BLaER1 treated with 17β-estradiol and CSF1 and Interleukin-3, amounts not matched to agents 10 nM and 100 nM (cell line): ENCODE measurements around the gene PAX2.

Source experiments
- H3K27ac ChIP-seq, 11 experiments: shearing (Covaris generic); formaldehyde crosslinking; 2 replicates each; pipeline ENCODE4 v1.8.1; 2022
- H3K27me3 ChIP-seq, 11 experiments: shearing (Covaris generic); formaldehyde crosslinking; 2 replicates each; pipeline ENCODE4 v1.8.1; 2022
- H3K36me3 ChIP-seq, 11 experiments: shearing (Covaris generic); formaldehyde crosslinking; 2 replicates each; pipeline ENCODE4 v1.8.1; 2022
- H3K4me1 ChIP-seq, 10 experiments: shearing (Covaris generic); formaldehyde crosslinking; 2 replicates each; pipeline ENCODE4 v1.8.1; 2022
- H3K4me2 ChIP-seq, 11 experiments: shearing (Covaris generic); formaldehyde crosslinking; 2 replicates each; pipeline ENCODE4 v1.8.1; 2022
- H3K4me3 ChIP-seq, 10 experiments: shearing (Covaris generic); formaldehyde crosslinking; 2 replicates each; pipeline ENCODE4 v1.8.1; 2022
- H3K9ac ChIP-seq, 11 experiments: shearing (Covaris generic); formaldehyde crosslinking; 2 replicates each; pipeline ENCODE4 v1.8.1; 2022
- H3K9me3 ChIP-seq, 11 experiments: shearing (Covaris generic); formaldehyde crosslinking; replicated peaks in 1 of 11; 2 replicates each; pipeline ENCODE4 v1.8.1; 2022
- H4K20me1 ChIP-seq, 11 experiments: shearing (Covaris generic); formaldehyde crosslinking; 2 replicates each; pipeline ENCODE4 v1.8.1; 2022
- Cebpa-rat ChIP-seq, 11 experiments: shearing (Covaris generic); IDR thresholded peaks; 2 replicates each; pipeline ENCODE4 v1.8.1; 2022

PAX2 gene

GRCh38 chr10:100710151-100710871 lies 35.1 kb upstream of the PAX2 start:
- TF ChIP-seq Cebpa-rat (IDR thresholded peaks at IDR 0.05): no peak
- Histone ChIP-seq H3K27me3 (peaks cover 46 to 79% (median 67%) of the 10 kb centered on the region in 11 experiments), H3K4me2 (no peak overlapping the region), H3K27ac (no peak overlapping the region), H3K4me3 (no peak overlapping the region), H3K9ac (no peak overlapping the region), H3K9me3 (peaks cover 0 to 10% (median 0%) of the 10 kb centered on the region in 11 experiments; a peak in 3 of 22 replicates), H3K36me3 (no peaks in the 10 kb centered on the region), H3K4me1 (no peaks in the 10 kb centered on the region), H4K20me1 (peaks cover 0 to 16% (median 0%) of the 10 kb centered on the region in 11 experiments; a peak in 5 of 22 replicates)

GRCh38 chr10:100713049-100713858 lies 32.1 kb upstream of the PAX2 start:
- Histone ChIP-seq H3K9ac (no peak overlapping the region), H3K4me1 (no peaks in the 10 kb centered on the region), H3K9me3 (peaks cover 0 to 10% (median 0%) of the 10 kb centered on the region in 11 experiments; a peak in 3 of 22 replicates), H3K4me2 (no peak overlapping the region), H3K4me3 (no peak overlapping the region), H3K27ac (no peak overlapping the region), H4K20me1 (peaks cover 0 to 16% (median 0%) of the 10 kb centered on the region in 11 experiments; a peak in 5 of 22 replicates), H3K36me3 (no peaks in the 10 kb centered on the region), H3K27me3 (peaks cover 46 to 78% (median 65%) of the 10 kb centered on the region in 11 experiments)
- no peak for TF ChIP-seq Cebpa-rat (IDR thresholded peaks at IDR 0.05)

- Histone ChIP-seq H3K4me3 (no peak overlapping the region), H3K27me3 (peaks cover 43 to 71% (median 57%) of the 10 kb centered on the region in 11 experiments), H3K9ac (no peak overlapping the region), H3K4me2 (no peak overlapping the region), H3K9me3 (peaks cover 0 to 10% (median 0%) of the 10 kb centered on the region in 11 experiments; a peak in 3 of 22 replicates), H3K36me3 (no peaks in the 10 kb centered on the region), H4K20me1 (peaks cover 0 to 16% (median 0%) of the 10 kb centered on the region in 11 experiments; a peak in 5 of 22 replicates), H3K4me1 (no peaks in the 10 kb centered on the region), H3K27ac (no peak overlapping the region)
- no peak for TF ChIP-seq Cebpa-rat (IDR thresholded peaks at IDR 0.05)
These were observed 31.4 kb upstream of the PAX2 start for GRCh38 chr10:100713859-100714565.

- Histone ChIP-seq H3K36me3 (no peaks in the 10 kb centered on the region), H3K9ac (no peak overlapping the region), H3K4me3 (no peak overlapping the region), H3K27ac (no peak overlapping the region), H3K4me2 (no peak overlapping the region), H4K20me1 (peaks cover 0 to 16% (median 0%) of the 10 kb centered on the region in 11 experiments; a peak in 5 of 22 replicates), H3K27me3 (peaks cover 38 to 65% (median 52%) of the 10 kb centered on the region in 11 experiments), H3K4me1 (no peaks in the 10 kb centered on the region), H3K9me3 (peaks cover 0 to 10% (median 0%) of the 10 kb centered on the region in 11 experiments; a peak in 3 of 22 replicates)
- TF ChIP-seq Cebpa-rat (IDR thresholded peaks at IDR 0.05): no peak
These were observed 30.8 kb upstream of the PAX2 start for GRCh38 chr10:100714566-100714950.

GRCh38 chr10:100715101-100715444 lies 30.3 kb upstream of the PAX2 start:
- Histone ChIP-seq H3K4me3 (no peak overlapping the region), H3K4me1 (no peaks in the 10 kb centered on the region), H3K4me2 (no peak overlapping the region), H3K9ac (no peak overlapping the region), H4K20me1 (peaks cover 0 to 16% (median 0%) of the 10 kb centered on the region in 11 experiments; a peak in 5 of 22 replicates), H3K27me3 (peaks cover 33 to 62% (median 47%) of the 10 kb centered on the region in 11 experiments), H3K9me3 (peaks cover 0 to 9% (median 0%) of the 10 kb centered on the region in 11 experiments; a peak in 2 of 22 replicates), H3K27ac (no peak overlapping the region), H3K36me3 (no peaks in the 10 kb centered on the region)
- no peak for TF ChIP-seq Cebpa-rat (IDR thresholded peaks at IDR 0.05)

GRCh38 chr10:100715445-100716385 lies 29.7 kb upstream of the PAX2 start:
- 0 out of 22 replicates have a peak, but pooled peaks cover 0 to 2% (median 0%) of the 10 kb centered on the region in 11 experiments for H3K9me3 ChIP-seq
- peaks cover 0 to 16% (median 0%) of the 10 kb centered on the region in 11 experiments; a peak in 4 of 22 replicates for H4K20me1 ChIP-seq
- H3K27ac ChIP-seq: no peak overlapping the region
- no peak overlapping the region for H3K9ac ChIP-seq
- H3K4me3 ChIP-seq: no peak overlapping the region
- H3K4me2 ChIP-seq: no peak overlapping the region
- H3K36me3 ChIP-seq: no peaks in the 10 kb centered on the region
- TF ChIP-seq Cebpa-rat (IDR thresholded peaks at IDR 0.05): no peak
- H3K4me1 ChIP-seq: no peaks in the 10 kb centered on the region
- H3K27me3 ChIP-seq: peaks cover 26 to 61% (median 40%) of the 10 kb centered on the region in 11 experiments

GRCh38 chr10:100717166-100717565 lies 28.2 kb upstream of the PAX2 start:
- no peaks in the 10 kb centered on the region for H3K4me1 ChIP-seq
- no peak overlapping the region for H3K4me2 ChIP-seq
- no peak overlapping the region for H3K27ac ChIP-seq
- no peak overlapping the region for H3K9ac ChIP-seq
- H3K36me3 ChIP-seq: no peaks in the 10 kb centered on the region
- no peaks in the 10 kb centered on the region for H3K9me3 ChIP-seq
- peaks cover 21 to 59% (median 37%) of the 10 kb centered on the region in 11 experiments for H3K27me3 ChIP-seq
- no peak overlapping the region for H3K4me3 ChIP-seq
- no peak for TF ChIP-seq Cebpa-rat (IDR thresholded peaks at IDR 0.05)
- peaks cover 0 to 6% (median 0%) of the 10 kb centered on the region in 11 experiments; a peak in 1 of 22 replicates for H4K20me1 ChIP-seq

- H3K9me3 ChIP-seq: no peaks in the 10 kb centered on the region
- H3K36me3 ChIP-seq: no peaks in the 10 kb centered on the region
- H3K27me3 ChIP-seq: peaks cover 21 to 59% (median 37%) of the 10 kb centered on the region in 11 experiments
- H3K4me2 ChIP-seq: no peak overlapping the region
- peaks cover 0 to 3% (median 0%) of the 10 kb centered on the region in 11 experiments; a peak in 4 of 22 replicates for H4K20me1 ChIP-seq
- no peaks in the 10 kb centered on the region for H3K4me1 ChIP-seq
- H3K27ac ChIP-seq: no peak overlapping the region
- TF ChIP-seq Cebpa-rat (IDR thresholded peaks at IDR 0.05): no peak
- no peak overlapping the region for H3K4me3 ChIP-seq
- no peak overlapping the region for H3K9ac ChIP-seq
These were observed 27.1 kb upstream of the PAX2 start for GRCh38 chr10:100718197-100718742.
